ENCODE results near the gene MOBP. TPM values are rescaled to one million over a fixed set of nuclear protein-coding genes. Genes with fewer than 3 reads are reported as not detected.

The MOBP gene
- polyA plus RNA-seq, 3 donors, result not detected

GRCh38 chr3:39533226-39533625, 65.7 kb downstream of the MOBP start:
- no peaks in the 10 kb centered on the region for H3K79me2 ChIP-seq (ENCODE audit: insufficient read depth, low read length)

GRCh38 chr3:39540162-39540921, 72.9 kb downstream of the MOBP start:
- Mint-ChIP-seq H3K4me1 (no peaks in the 10 kb centered on the region), H3K9me3 (no peaks in the 10 kb centered on the region), H3K4me3 (no peak overlapping the region), H3K27ac (no peak overlapping the region), H3K27me3 (ENCODE audit: low read depth in 3 of 3) (peaks cover 1 to 6% (median 2%) of the 10 kb centered on the region in 3 donors), H3K36me3 (no peaks in the 10 kb centered on the region)
- Histone ChIP-seq H3K27me3 (ENCODE audit: control insufficient read depth in 2 of 2, insufficient read depth in 2 of 2, low read length in 2 of 2) (no peaks in the 10 kb centered on the region), H4K20me1 (ENCODE audit: insufficient read depth, low read length) (no peaks in the 10 kb centered on the region), H3K36me3 (replicated peaks in 1 of 2; ENCODE audit: control insufficient read depth in 1 of 2, insufficient read depth in 2 of 2, low read length in 2 of 2) (no peaks in the 10 kb centered on the region), H3K79me2 (ENCODE audit: insufficient read depth, low read length) (no peaks in the 10 kb centered on the region), H3K9ac (ENCODE audit: insufficient read depth, low read length, poor library complexity, severe bottlenecking) (no peak overlapping the region), H3K9me3 (replicated peaks in 1 of 2; ENCODE audit: control insufficient read depth in 1 of 2, insufficient read depth in 1 of 2, low read length in 2 of 2) (no peaks in the 10 kb centered on the region), H3K27ac (ENCODE audit: low read depth in 1 of 2, low read length in 2 of 2) (no peak overlapping the region), H3K4me1 (ENCODE audit: control insufficient read depth in 1 of 2, insufficient read depth in 2 of 2, low read length in 2 of 2) (no peaks in the 10 kb centered on the region), H3K4me2 (replicated peaks; ENCODE audit: extremely low read depth, low read length, poor library complexity, severe bottlenecking) (no peak overlapping the region), H2AFZ (ENCODE audit: insufficient read depth, low read depth, low read length, poor library complexity, severe bottlenecking) (no peak overlapping the region), H3K4me3 (replicated peaks in 1 of 3; ENCODE audit: low read depth in 2 of 3, low read length in 3 of 3) (no peak overlapping the region)
- no peak for TF ChIP-seq CTCF (IDR thresholded peaks at IDR 0.05)
- 67% methylated on average over 1 of the region's 1 CpG for WGBS (ENCODE audit: insufficient coverage)
- intact Hi-C loops (cut with micrococcal nuclease), result no loop called here
- DNase-seq, result no peak

More at GRCh38 chr3:39533226-39533625, 65.7 kb downstream of the MOBP start:
- no peaks in the 10 kb centered on the region for H3K9me3 ChIP-seq (replicated peaks in 1 of 2; ENCODE audit: control insufficient read depth in 1 of 2, insufficient read depth in 1 of 2, low read length in 2 of 2)
- H3K9ac ChIP-seq (ENCODE audit: insufficient read depth, low read length, poor library complexity, severe bottlenecking), result no peak overlapping the region
- Mint-ChIP-seq H3K36me3 (no peaks in the 10 kb centered on the region), H3K27me3 (ENCODE audit: low read depth in 3 of 3) (peaks cover 0 to 9% (median 5%) of the 10 kb centered on the region in 3 donors), H3K4me3 (no peak overlapping the region), H3K9me3 (peaks cover 0 to 1% (median 0%) of the 10 kb centered on the region in 7 donors), H3K4me1 (no peaks in the 10 kb centered on the region), H3K27ac (no peak overlapping the region)
- no peak for TF ChIP-seq CTCF (IDR thresholded peaks at IDR 0.05)
- intact Hi-C loops (cut with micrococcal nuclease), result no loop called here
- no peak overlapping the region for H3K4me2 ChIP-seq (replicated peaks; ENCODE audit: extremely low read depth, low read length, poor library complexity, severe bottlenecking)
- no peak for DNase-seq
- no peak overlapping the region for H3K4me3 ChIP-seq (replicated peaks in 1 of 3; ENCODE audit: low read depth in 2 of 3, low read length in 3 of 3)
- no peaks in the 10 kb centered on the region for H3K36me3 ChIP-seq (replicated peaks in 1 of 2; ENCODE audit: control insufficient read depth in 1 of 2, insufficient read depth in 2 of 2, low read length in 2 of 2)
- H3K27me3 ChIP-seq (ENCODE audit: control insufficient read depth in 2 of 2, insufficient read depth in 2 of 2, low read length in 2 of 2), result no peaks in the 10 kb centered on the region
- no peaks in the 10 kb centered on the region for H4K20me1 ChIP-seq (ENCODE audit: insufficient read depth, low read length)
- H3K27ac ChIP-seq (ENCODE audit: low read depth in 1 of 2, low read length in 2 of 2), result no peak overlapping the region
- H2AFZ ChIP-seq (ENCODE audit: insufficient read depth, low read depth, low read length, poor library complexity, severe bottlenecking), result no peak overlapping the region
- no peaks in the 10 kb centered on the region for H3K4me1 ChIP-seq (ENCODE audit: control insufficient read depth in 1 of 2, insufficient read depth in 2 of 2, low read length in 2 of 2)
- no CpG with 5 or more reads among the region's 2 CpGs for WGBS (ENCODE audit: insufficient coverage)

Measured in CD14-positive monocyte (primary cell).